ENCODE data around the gene RNGTT.
A peak's percentile ranks its signal among the peaks of the same experiment; 100 is the strongest.
"Not testable (repeated sequence)": the region's sequence is repeated elsewhere in the genome, so short reads cannot be mapped to it uniquely, and the experiment has no call there.

Gene RNGTT

DNA sequence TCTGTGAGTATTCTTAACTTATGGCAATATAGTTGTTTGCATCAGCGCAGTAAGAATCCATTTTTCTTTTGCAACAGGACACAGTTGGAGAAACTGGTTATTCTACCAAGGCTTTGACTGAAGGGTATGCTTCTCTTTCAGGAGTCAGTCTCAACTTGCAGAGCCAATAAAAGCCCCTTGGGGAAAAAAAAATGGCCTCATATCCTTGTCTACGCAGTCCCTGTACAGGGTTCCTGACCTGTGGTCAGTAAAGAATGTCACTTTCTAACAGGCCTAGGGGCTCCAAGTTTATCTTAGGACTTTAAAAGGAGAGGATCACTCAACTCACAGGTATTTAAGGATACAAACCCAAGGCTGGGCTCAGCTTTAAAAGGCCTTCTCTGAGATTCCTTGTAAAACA, 6.9 kb upstream of the RNGTT start:
- no peak for DNase-seq

DNA sequence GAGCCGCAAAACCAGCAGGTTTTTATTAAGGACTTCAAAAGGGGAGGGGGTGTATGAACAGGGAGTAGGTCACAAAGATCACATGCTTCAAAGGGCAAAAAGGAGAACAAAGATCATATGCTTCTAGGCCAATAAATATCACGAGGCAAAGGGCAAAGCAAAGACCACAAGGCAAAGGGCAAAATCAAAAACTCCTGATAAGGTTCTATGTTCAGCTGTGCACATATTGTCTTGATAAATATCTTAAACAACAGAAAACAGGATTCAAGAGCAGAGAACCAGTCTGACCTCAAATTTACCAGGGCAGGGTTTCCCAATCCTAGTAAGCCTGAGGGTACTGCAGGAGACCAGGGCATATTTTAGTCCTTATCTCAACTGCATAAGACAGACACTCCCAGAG, 5.8 kb upstream of the RNGTT start:
- not testable (repeated sequence) for DNase-seq

DNA sequence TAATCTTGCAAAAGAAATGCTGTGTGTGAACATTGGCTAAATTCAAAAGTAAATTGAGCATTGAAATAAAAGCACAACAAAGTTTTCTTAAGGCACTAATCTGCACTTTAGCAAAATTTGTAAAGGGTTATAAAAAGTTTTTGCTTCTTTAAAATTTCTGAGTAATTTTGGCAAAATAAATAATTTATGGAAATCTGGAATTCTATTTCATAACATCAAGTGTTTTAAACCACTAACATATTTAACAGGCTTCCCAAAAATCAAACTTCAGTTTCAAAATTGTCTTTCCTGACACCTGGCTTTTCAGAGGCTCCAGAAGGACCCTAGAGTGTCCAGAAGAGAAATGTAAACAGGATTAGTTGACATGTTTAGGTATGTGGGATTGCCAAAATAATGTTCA, 4.5 kb upstream of the RNGTT start:
- no peak for DNase-seq

- no peak for DNase-seq
Measured at GRCh38 chr6:88965691-88966090, 2.3 kb upstream of the RNGTT start.

DNA sequence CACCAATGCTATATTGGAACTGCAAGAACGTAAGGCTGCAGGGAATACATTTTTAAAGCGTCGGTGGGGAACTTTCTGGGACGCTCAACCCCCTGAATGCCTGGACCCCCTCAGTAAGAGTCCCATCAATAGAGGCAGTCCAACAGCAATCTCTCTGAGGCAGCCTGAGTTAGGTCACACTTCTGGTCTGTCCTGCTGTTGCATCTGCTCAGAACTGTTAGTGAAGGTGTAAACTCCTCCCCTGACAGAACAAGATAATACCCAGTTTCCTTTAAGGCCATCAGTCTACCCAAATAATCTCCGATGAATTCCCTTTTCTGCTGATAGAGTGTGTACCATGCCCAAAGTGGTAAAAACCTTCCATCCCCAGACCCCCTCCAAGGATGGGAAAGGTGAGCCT, 1.1 kb upstream of the RNGTT start:
- no peak for DNase-seq

DNA sequence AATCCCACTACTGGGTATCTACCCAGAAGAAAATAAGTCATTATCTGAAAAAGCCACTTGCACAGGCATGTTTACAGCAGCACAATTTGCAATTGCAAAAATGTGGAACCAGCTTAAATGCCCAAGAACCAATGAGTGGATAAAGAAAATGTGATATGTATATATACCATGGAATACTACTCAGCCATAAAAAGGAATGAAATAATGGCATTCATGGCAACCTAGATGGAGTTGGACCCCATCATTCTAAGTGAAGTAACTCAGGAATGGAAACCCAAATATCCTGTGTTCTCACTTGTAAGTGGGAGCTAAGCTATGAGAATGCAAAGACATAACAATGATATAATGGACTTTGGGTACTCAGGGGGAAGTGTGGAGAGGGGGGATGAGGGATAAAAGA, 4.6 kb downstream of the RNGTT start:
- no peak for DNase-seq

- no peak for DNase-seq
Measured at GRCh38 chr6:88953550-88954386, 9.7 kb downstream of the RNGTT start.

DNA sequence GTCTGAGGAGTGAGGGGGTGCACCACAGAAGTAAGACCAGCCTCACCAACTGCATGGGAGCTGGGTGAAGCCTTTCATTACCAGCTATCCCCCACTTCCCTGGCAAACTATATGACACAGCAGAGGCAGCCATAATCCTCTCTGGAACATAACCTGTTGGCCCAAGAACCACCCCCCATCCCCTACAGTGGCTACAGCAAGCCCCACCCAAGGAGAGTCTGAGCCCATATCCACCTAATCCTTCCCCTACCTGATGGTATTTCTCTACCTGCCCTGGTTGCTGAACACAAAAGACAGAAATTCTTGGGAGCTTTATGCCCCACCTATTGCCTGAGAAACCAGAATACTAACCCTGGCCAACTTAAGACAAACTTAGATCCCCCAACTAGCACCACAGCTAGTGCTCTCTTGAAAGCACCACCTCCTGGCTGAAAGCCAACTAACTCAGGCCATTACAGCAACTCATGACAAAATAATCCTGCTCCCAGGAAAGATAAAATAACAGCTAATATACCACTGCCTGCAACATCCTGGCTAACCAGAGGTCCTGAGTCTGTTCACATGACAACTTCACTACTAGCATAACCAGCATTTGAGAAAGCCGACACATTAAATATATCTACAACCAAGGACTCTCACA, 11.2 kb downstream of the RNGTT start:
- no peak for DNase-seq

DNA sequence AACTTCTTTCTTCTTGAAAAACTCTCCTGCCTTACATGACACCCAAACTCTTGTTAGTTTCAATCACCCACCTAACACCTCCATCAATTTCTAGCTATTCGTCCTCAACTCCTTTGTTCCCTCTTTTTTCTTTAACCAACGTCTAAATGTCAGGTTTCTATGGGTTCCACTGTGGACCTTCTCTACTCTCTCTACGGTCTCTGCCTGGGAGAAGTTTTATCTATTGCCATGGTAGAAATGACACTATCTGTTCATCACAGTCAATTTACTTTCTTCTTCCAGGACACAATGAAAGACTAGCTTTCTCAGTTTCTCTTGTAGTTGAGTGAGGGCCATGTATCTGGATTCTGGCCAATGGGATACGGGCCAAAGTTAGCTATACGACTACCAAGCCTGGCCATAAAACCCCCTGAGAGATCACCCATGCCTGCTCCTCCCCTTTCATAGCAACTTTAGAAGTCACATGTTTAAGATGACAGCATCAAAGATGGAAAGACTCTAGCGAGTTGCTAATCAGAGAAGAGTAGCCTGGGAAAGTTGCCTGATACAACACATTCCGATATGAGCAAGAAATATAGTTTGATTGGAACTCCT, 17.9 kb downstream of the RNGTT start:
- DNase-seq: no peak

- DNase-seq: no peak
Measured at GRCh38 chr6:88933521-88933920, 29.9 kb downstream of the RNGTT start.

- not testable (repeated sequence) for DNase-seq
Measured at GRCh38 chr6:88932019-88932418, 31.4 kb downstream of the RNGTT start.

DNA sequence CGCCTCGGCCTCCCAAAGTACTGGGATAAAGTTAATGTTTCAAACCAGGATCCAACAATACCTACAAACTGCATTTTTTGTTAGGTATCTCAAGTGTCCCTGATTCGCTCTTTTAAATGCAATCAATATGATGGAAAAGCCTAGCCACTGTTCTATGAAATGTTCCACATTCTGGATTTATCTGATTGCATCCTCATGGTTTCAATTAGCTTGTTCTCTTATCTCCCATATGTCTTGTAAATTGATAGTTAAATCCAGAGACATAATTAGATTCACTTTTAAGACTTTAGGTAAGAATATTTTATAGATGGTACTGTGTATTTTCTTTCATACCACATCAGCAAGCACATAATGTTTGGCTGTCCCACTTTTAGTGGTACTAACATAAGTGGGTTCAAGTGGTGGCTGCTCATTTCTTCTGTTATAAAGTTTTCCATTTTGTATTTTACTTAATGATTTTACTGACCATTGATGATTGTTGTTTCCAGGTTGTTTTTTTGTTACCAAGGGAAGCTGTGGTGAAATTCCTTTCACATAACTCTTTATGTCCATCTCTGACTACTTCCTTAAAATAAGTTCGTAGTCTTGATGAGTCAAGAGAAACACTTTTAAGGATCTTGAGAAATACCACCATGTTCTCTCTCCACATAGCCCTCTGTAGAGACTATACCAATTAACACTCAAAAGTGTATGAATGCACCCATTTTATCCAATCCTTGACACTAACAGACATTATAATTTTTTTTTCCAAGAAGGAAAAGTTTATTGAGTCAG, 40.5 kb downstream of the RNGTT start:
- peak; percentile 67 to 91 for DNase-seq

DNA sequence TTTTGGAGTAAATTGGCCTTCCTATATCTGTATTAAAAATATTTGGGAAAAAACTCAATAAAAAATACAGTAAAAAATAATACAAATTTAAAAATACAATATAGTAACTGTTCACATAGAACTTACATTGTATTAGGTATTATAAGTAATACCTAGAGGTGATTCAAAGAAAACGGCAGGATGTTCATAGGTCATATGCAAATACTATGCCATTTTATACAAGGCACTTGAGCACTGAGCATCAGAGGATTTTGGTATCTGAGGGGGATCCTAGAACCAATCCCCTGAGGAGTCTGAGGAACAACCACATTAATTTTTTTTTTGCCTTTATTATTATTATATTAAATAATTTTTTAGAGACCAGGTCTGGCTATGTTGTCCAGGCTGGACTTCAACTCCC, 41.7 kb downstream of the RNGTT start:
- DNase-seq: no peak

- DNase-seq: no peak
Measured at GRCh38 chr6:88920774-88921733, 42.4 kb downstream of the RNGTT start.

- DNase-seq: no peak
Measured at GRCh38 chr6:88920088-88920487, 43.3 kb downstream of the RNGTT start.

- DNase-seq: no peak
Measured at GRCh38 chr6:88919032-88919431, 44.4 kb downstream of the RNGTT start.

DNA sequence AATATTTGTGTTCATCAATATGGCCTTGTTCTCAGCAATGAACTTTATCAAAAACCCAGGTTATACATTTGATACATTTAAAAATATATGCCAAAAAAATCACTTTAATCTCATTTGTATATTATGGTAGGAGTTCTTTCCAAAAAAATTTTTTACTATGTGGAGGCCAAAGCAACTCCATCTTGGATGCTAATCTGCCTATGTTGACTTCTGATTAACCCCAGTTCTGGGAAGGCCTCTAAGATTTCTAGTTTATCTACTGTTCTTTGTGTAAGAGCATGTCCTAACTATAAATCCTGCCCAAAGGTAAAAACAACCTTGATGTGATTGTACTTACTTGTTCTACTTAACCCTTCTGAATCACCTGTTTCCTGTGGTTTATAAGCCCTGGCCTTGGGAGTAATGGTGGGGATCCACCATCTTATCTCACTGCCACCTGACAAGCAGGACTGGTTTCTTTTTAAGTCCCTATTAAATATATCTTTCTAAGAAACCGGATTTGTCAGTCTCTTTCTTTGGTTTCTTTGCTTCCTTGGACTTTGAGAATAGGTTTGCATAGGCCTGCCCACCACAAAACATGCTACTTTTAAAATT, 46.7 kb downstream of the RNGTT start:
- no peak for DNase-seq

DNA sequence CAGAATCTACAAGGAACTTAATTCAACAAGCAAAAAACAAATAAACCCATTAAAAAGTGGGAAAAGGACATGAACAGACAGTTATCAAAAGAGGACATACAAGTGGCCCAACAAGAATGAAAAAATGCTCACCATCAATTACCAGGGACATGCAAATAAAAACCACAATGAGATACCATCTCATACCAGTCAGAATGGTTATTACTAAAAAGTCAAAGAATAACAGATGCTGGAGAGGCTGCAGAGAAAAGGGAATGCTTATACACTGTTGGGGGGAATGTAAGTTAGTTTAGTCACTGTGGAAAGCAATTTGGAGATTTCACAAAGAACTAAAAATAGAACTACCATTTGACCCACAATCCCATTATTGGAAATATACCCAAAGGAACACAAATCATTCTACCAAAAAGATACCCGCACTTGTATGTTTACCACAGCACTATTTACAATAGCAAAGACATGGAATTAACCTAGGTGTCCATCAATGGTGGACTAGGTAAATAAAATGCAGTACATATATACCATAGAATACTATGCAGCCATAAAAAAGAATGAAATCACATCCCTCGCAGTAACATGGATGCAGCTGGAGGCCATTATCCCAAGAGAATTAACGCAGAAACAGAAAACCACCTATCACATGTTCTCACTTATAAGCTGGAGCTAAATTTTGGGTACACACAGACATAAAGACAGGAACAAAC, 48.4 kb downstream of the RNGTT start:
- no peak for DNase-seq

DNA sequence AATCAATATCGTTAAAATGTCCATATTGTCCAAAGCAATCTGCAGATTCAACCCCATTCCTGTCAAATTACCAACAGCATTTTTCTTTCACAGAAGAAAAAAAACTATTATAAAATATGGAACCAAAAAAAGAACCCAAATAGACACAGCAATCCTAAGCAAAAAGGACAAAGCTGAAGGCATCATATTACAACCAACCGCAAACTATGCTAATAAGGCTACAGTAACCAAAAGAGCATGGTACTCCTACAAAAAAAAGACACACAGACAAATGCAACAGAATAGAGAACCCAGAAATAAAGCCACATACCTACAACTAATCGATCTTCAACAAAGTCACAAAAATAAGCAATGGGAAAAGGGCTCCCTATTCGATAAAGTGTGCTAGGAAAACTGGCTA, 49.2 kb downstream of the RNGTT start:
- DNase-seq: no peak

DNA sequence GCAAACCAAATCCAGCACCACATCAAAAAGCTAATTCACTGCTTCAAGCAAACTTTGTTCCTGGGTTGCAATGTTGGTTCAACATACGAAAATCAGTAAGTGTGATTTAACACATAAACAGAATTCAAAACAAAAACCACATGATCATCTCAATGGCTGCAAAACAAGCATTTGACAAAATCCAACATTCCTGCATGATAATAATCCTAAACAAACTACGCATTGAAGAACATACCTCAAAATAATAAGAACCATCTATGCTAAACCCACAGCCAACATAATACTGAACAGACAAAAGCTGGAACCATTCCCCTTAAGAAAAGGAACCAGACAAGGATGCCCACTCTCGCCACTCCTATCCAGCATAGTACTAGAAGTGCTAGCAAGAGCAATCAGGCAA, 49.9 kb downstream of the RNGTT start:
- DNase-seq: no peak
